SK-N-SH treated with all-trans-retinoic acid at 6 μM for 48 hours (cell line): Measurements from ENCODE around the gene PLXNB1.

Experiments
- ARNTL ChIP-seq: fragments of 450-650 bp; formaldehyde crosslinking; IDR thresholded peaks from 2 replicates; pipeline ENCODE4 v1.5.0; 2020; ENCODE audit warnings: low read depth, mild to moderate bottlenecking, moderate library complexity, borderline replicate concordance
- BACH2 ChIP-seq: fragments of 250-450 bp; sonication (Bioruptor Pico); IDR thresholded peaks from 2 replicates; pipeline ENCODE4 v1.9.0; 2021; ENCODE audit warnings: mild to moderate bottlenecking, borderline replicate concordance
- CREB5 ChIP-seq: fragments of 250-450 bp; sonication (Bioruptor Pico); IDR thresholded peaks from 2 replicates; pipeline ENCODE4 v1.5.1; 2020; ENCODE audit warnings: low read depth, mild to moderate bottlenecking, moderate library complexity
- GLIS3 ChIP-seq: fragments of 250-450 bp; sonication (Bioruptor Pico); IDR thresholded peaks from 2 replicates; pipeline ENCODE4 v1.5.0; 2020; ENCODE audit warnings: mild to moderate bottlenecking, moderate library complexity
- ISL1 ChIP-seq: fragments of 250-450 bp; sonication (Bioruptor Pico); IDR thresholded peaks from 2 replicates; pipeline ENCODE4 v2.1.2; 2022; ENCODE audit warnings: mild to moderate bottlenecking, moderate library complexity
- OSR1 ChIP-seq: fragments of 250-450 bp; sonication (Bioruptor Pico); IDR thresholded peaks from 2 replicates; pipeline ENCODE4 v1.8.0; 2022; ENCODE audit warnings: moderate library complexity, mild to moderate bottlenecking, inconsistent platforms
- POU6F1 ChIP-seq: fragments of 250-450 bp; sonication (Bioruptor Pico); IDR thresholded peaks from 2 replicates; pipeline ENCODE4 v1.8.0; 2021; ENCODE audit warnings: low read depth, mild to moderate bottlenecking, moderate library complexity, borderline replicate concordance
- PPARA ChIP-seq: fragments of 250-450 bp; sonication (Bioruptor Pico); IDR thresholded peaks from 2 replicates; pipeline ENCODE4 v1.5.0; 2020; ENCODE audit warnings: mild to moderate bottlenecking, borderline replicate concordance
- ZC3H10 ChIP-seq: fragments of 250-450 bp; sonication (Bioruptor Pico); IDR thresholded peaks from 2 replicates; pipeline ENCODE4 v1.5.1; 2021; ENCODE audit warnings: mild to moderate bottlenecking, moderate library complexity
- ZFP3 ChIP-seq: fragments of 250-450 bp; sonication (Bioruptor Pico); IDR thresholded peaks from 2 replicates; pipeline ENCODE4 v1.5.0; 2020; ENCODE audit warnings: mild to moderate bottlenecking, moderate library complexity
- ZNF565 ChIP-seq: fragments of 450-650 bp; formaldehyde crosslinking; conservative IDR thresholded peaks from 2 replicates; pipeline ENCODE4 v1.5.0; 2020; ENCODE audit warnings: low read depth, mild to moderate bottlenecking, moderate library complexity
- ZNF70 ChIP-seq: fragments of 450-650 bp; formaldehyde crosslinking; IDR thresholded peaks from 2 replicates; pipeline ENCODE4 v1.5.0; 2020; ENCODE audit warnings: mild to moderate bottlenecking, moderate library complexity
- TF ChIP-seq, protein P1 (sequence below): fragments of 250-450 bp; sonication (Bioruptor Pico); IDR thresholded peaks from 2 replicates; pipeline ENCODE4 v1.8.0; 2020; ENCODE audit warnings: mild to moderate bottlenecking, moderate library complexity, borderline replicate concordance
- TF ChIP-seq, protein P2 (sequence below): fragments of 250-450 bp; sonication (Bioruptor Pico); IDR thresholded peaks from 2 replicates; pipeline ENCODE4 v1.5.1; 2021; ENCODE audit warnings: mild to moderate bottlenecking, moderate library complexity

- TF ChIP-seq ZNF70 (CRISPR knock-in tag) (no peak), ZFP3 (CRISPR knock-in tag) (no peak), POU6F1 (CRISPR knock-in tag) (no peak), ZNF565 (no peak), BACH2 (no peak), OSR1 (CRISPR knock-in tag) (no peak), ARNTL (CRISPR knock-in tag) (no peak), PPARA (CRISPR knock-in tag) (no peak), ZC3H10 (CRISPR knock-in tag) (no peak), GLIS3 (CRISPR knock-in tag) (no peak), CREB5 (no peak), ISL1 (CRISPR knock-in tag) (no peak)
- TF ChIP-seq, protein P1, sequence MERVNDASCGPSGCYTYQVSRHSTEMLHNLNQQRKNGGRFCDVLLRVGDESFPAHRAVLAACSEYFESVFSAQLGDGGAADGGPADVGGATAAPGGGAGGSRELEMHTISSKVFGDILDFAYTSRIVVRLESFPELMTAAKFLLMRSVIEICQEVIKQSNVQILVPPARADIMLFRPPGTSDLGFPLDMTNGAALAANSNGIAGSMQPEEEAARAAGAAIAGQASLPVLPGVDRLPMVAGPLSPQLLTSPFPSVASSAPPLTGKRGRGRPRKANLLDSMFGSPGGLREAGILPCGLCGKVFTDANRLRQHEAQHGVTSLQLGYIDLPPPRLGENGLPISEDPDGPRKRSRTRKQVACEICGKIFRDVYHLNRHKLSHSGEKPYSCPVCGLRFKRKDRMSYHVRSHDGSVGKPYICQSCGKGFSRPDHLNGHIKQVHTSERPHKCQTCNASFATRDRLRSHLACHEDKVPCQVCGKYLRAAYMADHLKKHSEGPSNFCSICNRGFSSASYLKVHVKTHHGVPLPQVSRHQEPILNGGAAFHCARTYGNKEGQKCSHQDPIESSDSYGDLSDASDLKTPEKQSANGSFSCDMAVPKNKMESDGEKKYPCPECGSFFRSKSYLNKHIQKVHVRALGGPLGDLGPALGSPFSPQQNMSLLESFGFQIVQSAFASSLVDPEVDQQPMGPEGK (CRISPR knock-in tag), result no peak
- TF ChIP-seq, protein P2, sequence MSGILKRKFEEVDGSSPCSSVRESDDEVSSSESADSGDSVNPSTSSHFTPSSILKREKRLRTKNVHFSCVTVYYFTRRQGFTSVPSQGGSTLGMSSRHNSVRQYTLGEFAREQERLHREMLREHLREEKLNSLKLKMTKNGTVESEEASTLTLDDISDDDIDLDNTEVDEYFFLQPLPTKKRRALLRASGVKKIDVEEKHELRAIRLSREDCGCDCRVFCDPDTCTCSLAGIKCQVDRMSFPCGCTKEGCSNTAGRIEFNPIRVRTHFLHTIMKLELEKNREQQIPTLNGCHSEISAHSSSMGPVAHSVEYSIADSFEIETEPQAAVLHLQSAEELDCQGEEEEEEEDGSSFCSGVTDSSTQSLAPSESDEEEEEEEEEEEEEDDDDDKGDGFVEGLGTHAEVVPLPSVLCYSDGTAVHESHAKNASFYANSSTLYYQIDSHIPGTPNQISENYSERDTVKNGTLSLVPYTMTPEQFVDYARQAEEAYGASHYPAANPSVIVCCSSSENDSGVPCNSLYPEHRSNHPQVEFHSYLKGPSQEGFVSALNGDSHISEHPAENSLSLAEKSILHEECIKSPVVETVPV, result no peak
Measured at GRCh38 chr3:48446425-48447193, 16.7 kb upstream of the PLXNB1 start, which contains the start of gene ATRIP.
